HG03139 (cell line): ENCODE measurements around the gene HNRNPR.
"Not testable (repeated sequence)": the region's sequence is repeated elsewhere in the genome, so short reads cannot be mapped to it uniquely, and the experiment has no call there.

ENCODE experiments used
- ATAC-seq: cut with Tn5 transposase; IDR thresholded peaks from one replicate; pipeline ENCODE4 v1.9.1; 2021; ENCODE audit not compliant: unreplicated experiment

The HNRNPR gene

DNA sequence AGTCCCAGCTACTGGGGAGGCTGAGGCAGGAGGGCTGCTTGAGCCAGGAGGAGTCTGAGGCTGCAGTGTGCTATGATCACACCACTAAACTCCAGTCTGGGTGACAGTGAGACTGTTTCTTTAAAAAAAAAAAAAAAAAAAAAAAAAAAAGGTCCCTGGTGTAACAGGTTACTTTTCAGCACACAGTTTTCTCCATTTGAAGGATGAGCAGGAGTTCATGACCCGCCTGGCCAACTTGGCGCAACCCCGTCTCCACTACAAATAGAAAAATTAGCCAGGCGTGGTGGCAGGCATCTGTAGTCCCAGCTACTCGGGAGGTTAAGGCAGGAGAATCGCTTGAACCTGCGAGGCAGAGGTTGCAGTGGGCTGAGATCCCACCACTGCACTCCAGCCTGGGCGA lies 12.4 kb downstream of the HNRNPR start:
- ATAC-seq: no peak

GRCh38 chr1:23330846-23331245 lies 13.2 kb downstream of the HNRNPR start:
- ATAC-seq: no peak

DNA sequence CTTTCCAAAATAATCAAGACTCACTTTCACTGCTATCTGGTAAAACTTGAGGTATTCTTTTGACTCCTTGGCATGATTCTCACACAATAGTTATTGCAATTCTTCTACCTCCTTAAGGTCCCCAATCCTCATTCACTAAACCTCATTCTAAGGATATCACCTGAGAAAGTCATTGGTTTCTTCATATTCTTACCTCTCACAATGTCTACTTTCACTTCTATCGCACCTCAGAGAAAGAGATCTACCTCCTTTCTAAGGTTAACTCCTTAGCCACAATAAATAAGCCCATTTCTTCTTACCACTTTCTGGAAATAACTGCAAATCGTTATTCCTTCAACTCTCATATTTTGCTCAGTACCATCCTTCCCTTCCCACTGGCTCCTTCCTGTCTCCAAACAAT lies 18.7 kb downstream of the HNRNPR start:
- no peak for ATAC-seq

- ATAC-seq: no peak
Measured at GRCh38 chr1:23322770-23323169, 21.3 kb downstream of the HNRNPR start.

DNA sequence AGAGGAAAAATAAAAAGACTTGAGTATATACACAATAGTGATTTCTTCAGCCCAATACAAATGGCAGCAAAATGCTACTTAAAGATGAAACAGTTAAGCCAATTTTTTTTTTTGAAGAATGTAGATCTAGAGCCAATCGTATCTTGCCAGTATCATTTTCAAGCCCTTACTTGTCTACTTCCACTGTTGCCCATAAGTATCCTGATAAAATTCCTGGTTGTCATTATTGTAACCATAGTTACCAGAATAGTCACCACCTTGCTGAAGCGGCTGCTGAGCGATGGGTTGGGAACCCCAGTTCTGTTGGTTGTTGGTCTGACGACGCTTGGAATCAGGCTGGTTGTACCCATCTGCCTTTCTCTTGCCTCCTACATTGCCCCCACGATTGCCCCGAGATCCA lies 33.8 kb downstream of the HNRNPR start:
- ATAC-seq: not testable (repeated sequence)

GRCh38 chr1:23304140-23304620 lies 39.9 kb downstream of the HNRNPR start:
- ATAC-seq: no peak

- no peak for ATAC-seq
Measured at GRCh38 chr1:23303524-23303923, 40.6 kb downstream of the HNRNPR start.

DNA sequence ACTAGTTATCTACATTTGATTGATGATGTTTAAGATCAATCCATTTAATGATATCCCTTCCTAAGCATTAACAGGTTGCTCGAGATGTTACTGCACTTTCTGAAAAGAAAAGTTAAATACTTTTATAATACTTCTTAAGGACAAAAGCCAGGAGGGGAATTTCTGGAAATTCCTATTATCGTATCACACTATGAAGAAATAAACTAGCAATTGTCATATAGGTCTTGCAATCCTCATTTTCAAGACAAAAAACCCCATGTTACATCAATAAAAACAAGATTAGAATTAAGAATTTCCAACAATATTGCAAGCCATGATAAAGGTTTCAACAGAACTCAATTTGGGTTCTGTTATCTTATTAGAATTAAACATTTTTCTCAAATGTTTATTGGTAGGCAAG lies 47.2 kb downstream of the HNRNPR start:
- no peak for ATAC-seq

- no peak for ATAC-seq
Measured at GRCh38 chr1:23291706-23292105, 52.4 kb downstream of the HNRNPR start.

GRCh38 chr1:23290836-23291565 lies 53.1 kb downstream of the HNRNPR start:
- no peak for ATAC-seq

GRCh38 chr1:23288671-23289070 lies 55.4 kb downstream of the HNRNPR start:
- no peak for ATAC-seq

- ATAC-seq: no peak
Measured at GRCh38 chr1:23288201-23288600, 55.9 kb downstream of the HNRNPR start.

DNA sequence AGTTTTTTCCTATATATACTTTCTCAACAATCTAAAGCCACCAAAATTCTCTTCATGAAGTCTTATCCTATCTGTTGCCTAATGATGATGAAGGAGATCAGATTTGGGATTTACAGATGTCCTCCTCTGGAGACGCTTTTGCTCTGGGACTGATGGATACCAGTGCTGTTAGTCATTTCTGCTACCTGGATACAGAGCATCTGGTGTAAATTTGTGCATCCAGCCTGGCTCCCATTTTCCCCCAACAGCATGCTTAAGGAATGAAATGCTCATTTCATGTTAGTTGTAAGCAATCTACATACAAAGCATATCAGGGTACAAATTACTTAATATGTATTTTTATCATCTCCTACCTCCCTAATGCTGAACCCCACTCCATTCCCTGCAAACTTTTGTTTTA lies 57.7 kb downstream of the HNRNPR start:
- no peak for ATAC-seq

GRCh38 chr1:23283667-23284602 lies 60.1 kb downstream of the HNRNPR start:
- ATAC-seq: no peak

GRCh38 chr1:23282957-23283356 lies 61.1 kb downstream of the HNRNPR start:
- ATAC-seq: no peak

DNA sequence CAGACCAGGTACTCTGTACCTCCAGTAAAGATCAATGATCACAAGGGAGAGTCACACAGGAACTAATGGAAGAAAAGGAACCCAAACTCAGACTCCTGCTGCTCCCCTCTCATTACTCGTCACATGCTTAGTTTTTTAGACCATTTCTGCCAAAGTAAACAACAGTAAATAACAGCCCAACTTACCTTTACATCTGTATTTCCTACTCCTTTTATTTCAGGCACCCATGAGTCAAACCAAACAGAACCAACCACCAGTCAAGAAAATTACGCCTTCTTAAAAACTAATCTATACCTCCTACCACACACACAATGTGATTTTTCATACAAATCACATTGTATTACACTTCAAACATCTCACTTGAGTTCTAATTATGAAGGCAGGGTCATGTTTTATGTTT lies 65.4 kb downstream of the HNRNPR start:
- ATAC-seq: no peak

DNA sequence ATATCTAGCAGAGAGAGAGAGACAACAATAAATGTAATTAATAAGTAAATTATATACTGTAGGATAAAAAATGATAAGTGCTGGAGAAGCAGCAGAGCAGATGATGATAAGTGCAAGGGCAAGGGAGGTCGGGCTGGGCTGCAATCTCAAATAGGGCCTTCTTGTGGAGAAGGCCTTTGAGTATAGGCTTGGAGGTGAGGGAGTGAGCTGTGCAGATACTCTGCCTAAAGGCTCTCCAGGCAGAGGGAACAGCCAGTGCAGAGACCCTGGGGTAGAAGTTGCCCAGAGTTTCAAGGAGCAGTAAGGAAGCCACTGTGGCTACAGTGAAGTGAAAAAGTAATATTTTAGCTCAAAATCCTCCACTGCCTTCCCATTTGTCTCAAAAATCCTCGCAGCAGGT lies 67.6 kb downstream of the HNRNPR start:
- no peak for ATAC-seq

- ATAC-seq: no peak
Measured at GRCh38 chr1:23274134-23274505, 70.0 kb downstream of the HNRNPR start.

- no peak for ATAC-seq
Measured at GRCh38 chr1:23273450-23274133, 70.5 kb downstream of the HNRNPR start.

DNA sequence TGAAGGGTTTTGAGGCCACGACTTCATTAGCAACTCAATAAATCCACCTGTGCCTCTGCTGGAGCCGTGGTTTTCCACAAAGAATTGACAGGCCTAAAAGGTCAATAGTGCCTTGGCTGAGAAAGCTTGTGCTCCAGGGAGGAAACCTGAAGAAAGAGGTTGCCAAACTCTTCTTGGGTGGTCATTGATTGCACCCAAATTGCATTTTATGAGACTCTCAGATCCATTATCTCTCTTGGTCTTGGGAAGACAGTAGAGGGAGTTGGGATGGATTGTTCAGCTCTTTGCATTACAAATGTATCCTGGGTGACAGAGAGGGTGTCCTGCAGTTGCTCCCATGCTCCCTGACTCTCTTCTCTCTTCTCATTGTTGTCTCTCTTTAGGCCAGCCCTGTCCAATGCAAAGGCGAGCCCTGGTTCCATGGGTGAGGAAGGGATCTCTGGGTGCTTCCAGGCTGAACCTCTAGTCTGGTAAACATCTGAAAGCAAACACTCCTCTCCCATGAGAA lies 80.7 kb downstream of the HNRNPR start:
- no peak for ATAC-seq

DNA sequence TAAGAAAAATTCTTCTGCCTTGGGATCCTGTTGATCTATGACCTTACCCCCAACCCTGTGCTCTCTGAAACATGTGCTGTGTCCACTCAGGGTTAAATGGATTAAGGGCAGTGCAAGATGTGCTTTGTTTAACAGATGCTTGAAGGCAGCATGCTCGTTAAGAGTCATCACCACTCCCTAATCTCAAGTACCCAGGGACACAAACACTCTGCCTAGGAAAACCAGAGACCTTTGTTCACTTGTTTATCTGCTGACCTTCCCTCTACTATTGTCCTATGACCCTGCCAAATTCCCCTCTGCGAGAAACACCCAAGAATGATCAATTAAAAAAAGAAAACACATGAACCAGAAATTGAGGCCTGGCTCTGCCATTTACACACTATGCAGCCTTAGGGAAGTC lies 86.0 kb downstream of the HNRNPR start:
- ATAC-seq: not testable (repeated sequence)
